GM21528 (cell line): ENCODE data around the gene HASPIN.

Source experiments
- ATAC-seq: cut with Tn5 transposase; IDR thresholded peaks from one replicate; pipeline ENCODE4 v1.9.1; 2021; ENCODE audit warnings: mild to moderate bottlenecking, moderate library complexity; ENCODE audit not compliant: unreplicated experiment, low FRiP score

HASPIN gene

GRCh38 chr17:3762922-3763776 lies 39.4 kb downstream of the HASPIN start:
- ATAC-seq: no peak

DNA sequence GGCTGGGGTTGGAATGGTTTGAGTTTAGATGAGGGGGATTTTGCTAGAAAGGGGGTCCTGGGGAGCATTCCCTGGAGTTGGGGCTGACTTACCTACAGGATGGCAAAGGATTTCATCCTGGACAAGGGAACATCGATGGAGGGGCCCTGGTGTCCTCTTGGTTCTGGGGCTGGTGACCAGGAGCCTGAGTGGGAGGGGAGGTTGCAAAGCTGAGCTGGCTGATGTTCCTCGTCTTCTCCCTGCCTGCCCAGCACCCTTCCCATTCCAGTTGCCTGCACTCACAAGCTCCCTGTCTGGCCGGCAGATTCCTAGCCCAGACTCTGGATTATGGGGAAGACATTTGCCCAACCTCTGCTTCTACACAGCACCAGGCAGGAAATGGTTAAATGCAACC lies 40.1 kb downstream of the HASPIN start:
- no peak for ATAC-seq

DNA sequence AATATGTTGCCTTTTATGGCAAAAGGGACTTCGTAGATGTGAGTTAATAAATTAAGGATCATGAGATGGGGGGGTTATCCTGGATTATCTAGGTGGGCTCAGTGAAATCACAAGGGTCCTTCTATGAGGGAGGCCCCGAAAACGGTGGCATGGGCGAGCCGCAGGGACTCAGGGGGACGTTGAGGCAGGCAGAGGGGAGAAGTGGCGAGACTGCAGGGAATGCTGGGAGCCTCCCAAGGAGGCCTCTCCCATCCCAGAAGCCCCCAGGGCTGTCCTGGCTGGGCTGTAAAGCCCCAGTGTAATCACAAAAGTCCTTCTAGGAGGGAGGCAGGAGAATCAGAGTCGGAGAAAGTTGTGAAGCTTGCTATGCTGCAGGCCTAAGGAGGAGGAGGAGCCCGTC lies 42.3 kb downstream of the HASPIN start:
- no peak for ATAC-seq

GRCh38 chr17:3766779-3767178 lies 43.1 kb downstream of the HASPIN start:
- ATAC-seq: no peak

DNA sequence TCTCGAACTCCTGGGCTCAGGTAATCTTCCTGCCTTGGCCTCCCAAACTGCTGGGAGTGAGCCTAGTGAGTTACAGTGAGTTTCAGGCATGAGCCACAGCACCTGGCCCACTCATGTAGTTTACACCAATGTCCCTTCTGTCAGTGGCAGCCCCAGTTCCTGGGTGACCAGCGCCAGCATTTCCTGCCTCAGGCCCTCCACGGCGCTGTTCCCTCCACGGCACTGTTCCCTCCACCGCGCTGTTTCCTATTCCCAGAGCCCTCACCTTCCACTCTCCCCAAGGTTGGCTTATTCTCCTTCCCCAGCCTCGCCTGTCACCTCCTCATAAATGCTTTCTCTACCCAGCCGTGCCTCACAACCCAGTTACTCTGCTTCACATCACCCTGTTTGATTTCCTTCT lies 44.6 kb downstream of the HASPIN start:
- no peak for ATAC-seq

- no peak for ATAC-seq
Measured at GRCh38 chr17:3768769-3769168, 45.1 kb downstream of the HASPIN start.

DNA sequence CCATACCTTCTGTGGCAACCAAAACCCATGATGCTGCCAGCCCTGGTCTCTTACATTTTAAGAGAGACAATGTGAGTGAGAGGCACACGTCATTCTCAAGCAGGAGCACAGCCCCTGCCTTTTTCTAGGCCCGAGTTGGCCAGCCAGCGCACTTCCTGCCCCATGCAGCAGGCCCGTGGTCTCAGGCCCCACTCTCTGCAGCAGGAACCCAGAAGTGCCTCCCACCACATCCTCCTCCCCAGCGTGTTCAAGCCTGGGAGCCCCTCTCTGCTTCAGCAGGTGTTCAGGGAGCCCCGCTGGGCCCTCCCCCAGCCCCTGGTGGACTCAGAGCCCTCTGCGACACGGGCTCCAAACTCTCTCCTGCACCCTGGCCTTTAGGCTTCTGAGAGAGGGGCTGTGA lies 46.8 kb downstream of the HASPIN start:
- ATAC-seq: no peak

GRCh38 chr17:3771140-3771539 lies 47.4 kb downstream of the HASPIN start:
- no peak for ATAC-seq

GRCh38 chr17:3772764-3773163 lies 49.1 kb downstream of the HASPIN start:
- ATAC-seq: no peak

DNA sequence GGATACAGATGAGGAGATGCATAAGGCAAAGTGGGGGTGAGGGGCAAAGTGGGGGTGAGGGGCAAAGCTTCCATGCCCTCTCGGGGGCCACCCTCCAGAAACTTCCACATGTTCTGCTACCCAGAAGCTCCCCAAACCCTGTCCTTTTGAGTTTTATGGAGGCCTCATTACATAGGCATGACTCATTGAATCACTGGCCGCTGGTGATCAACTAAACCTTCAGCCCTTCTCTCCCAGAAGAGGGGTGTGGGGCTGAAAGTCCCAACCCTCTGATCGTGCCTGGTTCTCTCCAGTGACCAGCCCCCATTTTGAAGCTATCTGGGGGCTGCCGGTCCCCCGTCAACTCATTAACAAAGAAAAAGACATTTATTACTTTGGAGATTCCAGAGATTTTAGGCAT lies 49.8 kb downstream of the HASPIN start:
- no peak for ATAC-seq

DNA sequence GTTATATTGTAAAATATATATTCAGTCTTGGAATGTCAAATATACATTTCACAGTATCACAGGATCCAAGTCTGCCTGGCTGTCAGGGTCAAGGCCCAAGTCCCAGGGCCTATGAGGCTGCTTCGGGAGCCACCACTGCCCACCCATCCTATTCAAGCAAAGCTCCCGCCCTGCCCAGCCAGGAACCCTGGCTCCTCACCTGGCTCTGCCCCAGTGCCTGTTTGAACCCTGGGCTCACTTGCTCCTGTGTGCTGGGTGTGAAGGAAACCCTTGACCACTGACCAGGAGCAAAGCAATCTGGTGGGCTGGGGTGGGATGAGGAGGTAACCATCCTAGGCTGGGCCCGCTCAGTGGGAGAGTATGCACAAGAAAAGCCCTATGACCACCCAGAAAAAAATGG lies 50.3 kb downstream of the HASPIN start:
- no peak for ATAC-seq
